HG03439 (cell line): ENCODE results near the gene VPS50.
A peak's percentile ranks its signal among the peaks of the same experiment; 100 is the strongest.

ENCODE experiments used
- ATAC-seq: cut with Tn5 transposase; IDR thresholded peaks from one replicate; pipeline ENCODE4 v1.9.1; 2021; ENCODE audit warnings: mild to moderate bottlenecking, moderate library complexity; ENCODE audit not compliant: unreplicated experiment

VPS50 gene

GRCh38 chr7:93231799-93232672 lies at the start of gene VPS50:
TSS of gene VPS50 (plus strand) at chr7:93232366. CDS start at chr7:93232468, 102 bp downstream.
- ATAC-seq = peak; percentile 99

GRCh38 chr7:93185303-93186027 lies 46.7 kb upstream of the VPS50 start:
- no peak for ATAC-seq

- ATAC-seq = no peak
Measured at GRCh38 chr7:93188870-93189634, 43.1 kb upstream of the VPS50 start.

GRCh38 chr7:93194386-93194785 lies 37.8 kb upstream of the VPS50 start:
- ATAC-seq = no peak

GRCh38 chr7:93196336-93196735 lies 35.8 kb upstream of the VPS50 start:
- no peak for ATAC-seq

- ATAC-seq = no peak
Measured at GRCh38 chr7:93198472-93198871, 33.7 kb upstream of the VPS50 start.

GRCh38 chr7:93202594-93203250 lies 29.4 kb upstream of the VPS50 start:
- no peak for ATAC-seq

GRCh38 chr7:93203496-93203895 lies 28.7 kb upstream of the VPS50 start:
- no peak for ATAC-seq

GRCh38 chr7:93205046-93205445 lies 27.1 kb upstream of the VPS50 start:
- no peak for ATAC-seq

- no peak for ATAC-seq
Measured at GRCh38 chr7:93211228-93211818, 20.8 kb upstream of the VPS50 start.

- ATAC-seq = no peak
Measured at GRCh38 chr7:93212881-93213280, 19.3 kb upstream of the VPS50 start.

GRCh38 chr7:93218997-93219827 lies 13.0 kb upstream of the VPS50 start:
- ATAC-seq = no peak

- no peak for ATAC-seq
Measured at GRCh38 chr7:93219868-93220267, 12.3 kb upstream of the VPS50 start.

- ATAC-seq = no peak
Measured at GRCh38 chr7:93226310-93226709, 5.9 kb upstream of the VPS50 start, which contains the start of gene HEPACAM2. TSS of gene HEPACAM2 (minus strand) at chr7:93226469.

GRCh38 chr7:93228302-93228701 lies 3.9 kb upstream of the VPS50 start:
- ATAC-seq = peak; percentile 29

- no peak for ATAC-seq
Measured at GRCh38 chr7:93231259-93231658, 907 bp upstream of the VPS50 start.

- no peak for ATAC-seq
Measured at GRCh38 chr7:93232673-93233018, 480 bp downstream of the VPS50 start.

- no peak for ATAC-seq
Measured at GRCh38 chr7:93235541-93235940, 3.4 kb downstream of the VPS50 start.

- no peak for ATAC-seq
Measured at GRCh38 chr7:93238131-93238530, 6.0 kb downstream of the VPS50 start.

- no peak for ATAC-seq
Measured at GRCh38 chr7:93238748-93239147, 6.6 kb downstream of the VPS50 start.
